Tibial nerve (tissue), 4 donors: ENCODE results near the gene HOXA9. TPM values are rescaled to one million over a fixed set of nuclear protein-coding genes. Genes with fewer than 3 reads are reported as not detected.

Experiments used
- DNase-seq, 2 donors: peaks; one replicate each; pipeline ENCODE4 v3.0.0-alpha.2; 2019; ENCODE audit warnings: low spot score in 2 of 2
- H3K27ac ChIP-seq, 4 donors: fragments of 200-600 bp; sonication (generic) in 3 of 4; one replicate each; pipeline ENCODE4 v1.5.1; 2017 to 2019; ENCODE audit warnings: mild to moderate bottlenecking in 1 of 4
- H3K27me3 ChIP-seq, 2 donors: fragments of 200-600 bp; sonication (generic) in 1 of 2; one replicate each; pipeline versions ENCODE4 v1.5.1 to v1.6.0; 2017 to 2019
- H3K36me3 ChIP-seq, 3 donors: fragments of 200-600 bp; sonication (generic); one replicate each; pipeline ENCODE4 v1.5.1; 2018 to 2019
- H3K4me1 ChIP-seq, 4 donors: fragments of 200-600 bp; sonication (generic) in 3 of 4; one replicate each; pipeline ENCODE4 v1.5.1; 2017 to 2019
- H3K4me3 ChIP-seq, 4 donors: fragments of 200-600 bp; sonication (generic) in 3 of 4; one replicate each; pipeline ENCODE4 v1.5.1; 2017 to 2019; ENCODE audit warnings: mild to moderate bottlenecking in 1 of 4, moderate library complexity in 1 of 4
- H3K9me3 ChIP-seq, 4 donors: fragments of 200-600 bp; sonication (generic) in 3 of 4; one replicate each; pipeline ENCODE4 v1.5.1; 2017 to 2019
- EP300 ChIP-seq, 2 donors: sonication (generic); formaldehyde crosslinking; IDR thresholded peaks; one replicate each; pipeline ENCODE4 v1.6.1; 2017; ENCODE audit warnings: antibody characterized with exemption in 2 of 2, mild to moderate bottlenecking in 1 of 2
- POLR2A ChIP-seq, 2 donors: fragments of 450-650 bp; IDR thresholded peaks; one replicate each; pipeline ENCODE4 v1.6.1; 2017; ENCODE audit warnings: antibody characterized with exemption in 2 of 2, mild to moderate bottlenecking in 2 of 2, moderate library complexity in 2 of 2
- WGBS, 2 donors: methylation state at CpG; one replicate each; pipeline ENCODE4 v1.1.5; 2018; 5-methylcytosine and 5-hydroxymethylcytosine counted together
- total RNA-seq, 4 donors: library from RNA; depleted of rRNA; stranded (reverse); fragments of >200 nt; gene quantifications; one replicate each; pipeline ENCODE4 v1.1.0, GENCODE V29; 2016
- TF ChIP-seq, protein P1 (sequence below), 5 experiments: fragments of 200-600 bp in 3 of 5; fragments of 450-650 bp in 2 of 5; sonication (generic) in 3 of 5; IDR thresholded peaks; one replicate each; pipeline ENCODE4 v1.5.1; 2016 to 2019; ENCODE audit warnings: antibody characterized with exemption in 5 of 5, mild to moderate bottlenecking in 3 of 5, moderate library complexity in 2 of 5

Gene HOXA9
- total RNA-seq, 4 donors from 2014 or later, result 10.5 to 13.8 (median 12.7) TPM

- DNase-seq, result no peak
- TF ChIP-seq POLR2A (IDR thresholded peaks at IDR 0.05), result no peak
- TF ChIP-seq, protein P1, sequence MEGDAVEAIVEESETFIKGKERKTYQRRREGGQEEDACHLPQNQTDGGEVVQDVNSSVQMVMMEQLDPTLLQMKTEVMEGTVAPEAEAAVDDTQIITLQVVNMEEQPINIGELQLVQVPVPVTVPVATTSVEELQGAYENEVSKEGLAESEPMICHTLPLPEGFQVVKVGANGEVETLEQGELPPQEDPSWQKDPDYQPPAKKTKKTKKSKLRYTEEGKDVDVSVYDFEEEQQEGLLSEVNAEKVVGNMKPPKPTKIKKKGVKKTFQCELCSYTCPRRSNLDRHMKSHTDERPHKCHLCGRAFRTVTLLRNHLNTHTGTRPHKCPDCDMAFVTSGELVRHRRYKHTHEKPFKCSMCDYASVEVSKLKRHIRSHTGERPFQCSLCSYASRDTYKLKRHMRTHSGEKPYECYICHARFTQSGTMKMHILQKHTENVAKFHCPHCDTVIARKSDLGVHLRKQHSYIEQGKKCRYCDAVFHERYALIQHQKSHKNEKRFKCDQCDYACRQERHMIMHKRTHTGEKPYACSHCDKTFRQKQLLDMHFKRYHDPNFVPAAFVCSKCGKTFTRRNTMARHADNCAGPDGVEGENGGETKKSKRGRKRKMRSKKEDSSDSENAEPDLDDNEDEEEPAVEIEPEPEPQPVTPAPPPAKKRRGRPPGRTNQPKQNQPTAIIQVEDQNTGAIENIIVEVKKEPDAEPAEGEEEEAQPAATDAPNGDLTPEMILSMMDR (IDR thresholded peaks at IDR 0.05), result no peak
- no peak for TF ChIP-seq EP300 (IDR thresholded peaks at IDR 0.05)
- Histone ChIP-seq H3K9me3 (no peaks in the 10 kb centered on the region), H3K27ac (peak overlapping the region in 2 of 4 donors; percentile 81 to 87), H3K4me3 (peak overlapping the region in 1 of 4 donors; percentile 43), H3K36me3 (no peaks in the 10 kb centered on the region), H3K4me1 (peaks cover 0 to 59% (median 42%) of the 10 kb centered on the region in 4 donors), H3K27me3 (peaks cover 0 to 98% of the 10 kb centered on the region in 2 donors)
- WGBS, 2 donors, result 44 to 59% methylated on average over 4 of the region's 4 CpGs
These were observed 21.5 kb upstream of the HOXA9 start for GRCh38 chr7:27186668-27187474.

- peak in 1 of 2 donors; percentile 17 for DNase-seq
- 12 to 50% methylated on average over 22 to 24 of the region's 24 CpGs for WGBS, 2 donors
- H3K4me1 ChIP-seq, result peaks cover 0 to 58% (median 42%) of the 10 kb centered on the region in 4 donors
- TF ChIP-seq, protein P1 (IDR thresholded peaks at IDR 0.05), result no peak
- TF ChIP-seq POLR2A (IDR thresholded peaks at IDR 0.05) (no peak), EP300 (IDR thresholded peaks at IDR 0.05) (no peak)
- H3K27ac ChIP-seq, result peak overlapping the region in 3 of 4 donors; percentile 63 to 87 (median 81)
- no peaks in the 10 kb centered on the region for H3K36me3 ChIP-seq
- peak overlapping the region in 3 of 4 donors; percentile 11 to 61 (median 43) for H3K4me3 ChIP-seq
- H3K9me3 ChIP-seq, result no peaks in the 10 kb centered on the region
- H3K27me3 ChIP-seq, result peaks cover 0 to 98% of the 10 kb centered on the region in 2 donors
These were observed 20.7 kb upstream of the HOXA9 start for GRCh38 chr7:27185854-27186667.

DNA sequence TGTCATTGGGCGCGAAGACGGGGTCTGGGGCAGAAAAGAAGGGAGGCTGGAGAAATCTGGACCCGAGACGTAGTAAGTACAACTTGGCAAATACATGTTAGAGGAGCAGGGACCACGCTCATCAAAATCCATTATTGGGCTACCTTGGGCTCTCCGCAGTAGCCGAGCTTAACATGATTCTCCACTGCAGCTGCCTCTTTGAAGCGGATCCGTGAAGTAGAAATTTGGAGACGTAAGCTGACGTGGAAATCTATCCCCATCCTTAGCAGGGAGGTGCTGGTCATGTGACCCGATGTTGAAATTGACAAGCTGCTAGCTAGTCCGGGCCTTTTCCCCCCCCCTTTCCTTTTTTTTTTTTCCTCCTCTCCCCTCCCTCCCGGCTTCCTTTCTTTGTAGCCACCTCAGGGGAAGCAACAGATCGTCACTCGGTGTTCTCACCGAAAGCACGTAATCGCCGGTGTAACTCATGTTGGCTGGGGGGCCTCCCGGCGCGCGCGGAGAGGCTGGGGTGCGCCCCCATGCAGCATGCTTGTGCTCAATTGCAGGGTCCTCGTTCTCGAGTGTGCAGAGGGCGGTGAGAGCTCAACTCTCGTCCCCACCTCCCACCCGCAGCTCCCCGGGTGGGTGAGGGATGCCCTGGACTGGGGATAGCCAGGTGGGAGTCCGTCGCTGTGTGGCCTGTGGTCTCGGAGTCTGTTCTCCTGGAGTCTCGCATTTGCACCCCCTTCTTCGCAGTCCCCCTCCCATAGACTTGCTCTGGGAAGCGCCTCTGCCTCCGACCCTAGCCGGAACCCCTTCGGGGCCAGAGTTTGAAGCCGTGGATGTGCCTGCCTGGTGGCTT lies 19.9 kb upstream of the HOXA9 start, which contains the start of gene HOXA11:
Gene HOXA11 (minus strand): TSS at position 220 of the 841 bp plus-strand sequence. CDS start 88 bp downstream, at position 132.
- WGBS, 2 donors, result 4 to 14% methylated on average over 34 to 36 of the region's 43 CpGs
- Histone ChIP-seq H3K4me1 (peaks cover 0 to 60% (median 42%) of the 10 kb centered on the region in 4 donors), H3K27me3 (peaks cover 0 to 98% of the 10 kb centered on the region in 2 donors), H3K27ac (peak within 1 kb of the TSS; percentile 62 to 87 (median 77)), H3K36me3 (no peaks in the 10 kb centered on the region), H3K4me3 (peak within 1 kb of the TSS; percentile 30 to 61 (median 45)), H3K9me3 (no peaks in the 10 kb centered on the region)
- TF ChIP-seq POLR2A (IDR thresholded peaks at IDR 0.05) (peak; percentile 29 to 67), EP300 (IDR thresholded peaks at IDR 0.05) (peak in 1 of 2 donors; percentile 87)
- TF ChIP-seq, protein P1 (IDR thresholded peaks at IDR 0.05), result no peak
- DNase-seq, result peak; percentile 71 to 85

DNA sequence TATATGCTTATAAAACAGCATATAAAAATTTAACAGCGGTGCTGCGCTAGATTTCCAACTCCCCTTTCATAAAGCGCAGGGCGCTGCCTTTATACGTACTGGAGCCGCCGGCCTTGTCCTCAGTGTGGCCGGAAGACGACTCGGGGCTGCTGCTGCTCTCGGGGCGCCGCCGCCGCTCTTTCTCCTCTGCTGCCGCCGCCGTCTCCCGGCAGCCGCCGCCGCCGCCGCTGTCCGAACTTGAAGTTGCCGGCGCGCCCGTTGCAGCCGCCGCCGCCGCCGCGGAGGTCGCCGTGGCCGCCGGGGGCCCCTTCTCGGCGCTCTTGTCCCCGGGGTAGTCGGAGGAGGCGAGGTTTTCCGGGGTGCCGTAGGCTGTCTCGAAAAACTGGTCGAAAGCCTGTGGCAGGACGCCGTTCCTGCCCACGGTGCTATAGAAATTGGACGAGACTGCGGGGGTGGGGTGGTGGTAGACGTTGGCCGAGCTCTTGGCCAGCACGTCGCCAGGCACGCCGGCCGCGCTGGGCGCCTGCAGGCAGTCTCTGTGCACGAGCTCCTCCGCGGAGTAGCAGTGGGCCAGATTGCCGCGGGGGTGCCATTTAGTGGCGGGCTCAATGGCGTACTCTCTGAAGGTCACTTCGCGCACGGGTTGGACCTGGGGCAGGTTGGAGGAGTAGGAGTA lies 19.1 kb upstream of the HOXA9 start:
- Histone ChIP-seq H3K9me3 (no peaks in the 10 kb centered on the region), H3K36me3 (no peaks in the 10 kb centered on the region), H3K4me3 (peak overlapping the region; percentile 30 to 61 (median 45)), H3K27me3 (peaks cover 0 to 98% of the 10 kb centered on the region in 2 donors), H3K4me1 (peaks cover 0 to 67% (median 44%) of the 10 kb centered on the region in 4 donors), H3K27ac (peak overlapping the region; percentile 62 to 81 (median 76))
- 3 to 4% methylated on average over 19 to 48 of the region's 72 CpGs for WGBS, 2 donors
- TF ChIP-seq EP300 (IDR thresholded peaks at IDR 0.05), result no peak
- TF ChIP-seq, protein P1 (IDR thresholded peaks at IDR 0.05), result peak in 1 of 5 experiments; percentile 7
- peak in 1 of 2 donors; percentile 22 for DNase-seq
